GM19372 (cell line): Measurements from ENCODE around the gene MAD1L1.
"Not testable (repeated sequence)": the region's sequence is repeated elsewhere in the genome, so short reads cannot be mapped to it uniquely, and the experiment has no call there.

ENCODE experiments used
- ATAC-seq: cut with Tn5 transposase; IDR thresholded peaks from one replicate; pipeline ENCODE4 v1.9.1; 2021; ENCODE audit warnings: mild to moderate bottlenecking, low read depth, moderate library complexity; ENCODE audit not compliant: unreplicated experiment

The MAD1L1 gene

DNA sequence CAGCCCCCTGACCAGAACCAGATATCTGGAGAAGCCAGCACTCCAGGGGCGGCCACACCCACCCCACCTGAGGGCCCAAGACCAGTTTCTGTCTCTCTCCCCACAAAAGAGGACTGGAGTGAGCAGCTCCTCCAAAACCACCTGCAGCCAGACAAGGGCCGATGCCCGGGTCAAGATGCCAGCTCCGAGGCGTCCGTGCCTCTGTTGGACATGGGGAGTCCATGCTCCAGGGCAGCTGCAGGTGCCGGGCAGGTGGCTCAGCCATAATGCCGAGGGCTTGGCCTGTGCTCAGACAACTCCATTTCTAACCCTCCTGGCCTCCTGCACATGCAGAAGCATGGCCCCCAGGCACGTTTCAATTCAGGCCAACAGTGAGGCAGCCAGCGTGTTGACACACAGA is 234.6 kb downstream of the MAD1L1 start:
- no peak for ATAC-seq

DNA sequence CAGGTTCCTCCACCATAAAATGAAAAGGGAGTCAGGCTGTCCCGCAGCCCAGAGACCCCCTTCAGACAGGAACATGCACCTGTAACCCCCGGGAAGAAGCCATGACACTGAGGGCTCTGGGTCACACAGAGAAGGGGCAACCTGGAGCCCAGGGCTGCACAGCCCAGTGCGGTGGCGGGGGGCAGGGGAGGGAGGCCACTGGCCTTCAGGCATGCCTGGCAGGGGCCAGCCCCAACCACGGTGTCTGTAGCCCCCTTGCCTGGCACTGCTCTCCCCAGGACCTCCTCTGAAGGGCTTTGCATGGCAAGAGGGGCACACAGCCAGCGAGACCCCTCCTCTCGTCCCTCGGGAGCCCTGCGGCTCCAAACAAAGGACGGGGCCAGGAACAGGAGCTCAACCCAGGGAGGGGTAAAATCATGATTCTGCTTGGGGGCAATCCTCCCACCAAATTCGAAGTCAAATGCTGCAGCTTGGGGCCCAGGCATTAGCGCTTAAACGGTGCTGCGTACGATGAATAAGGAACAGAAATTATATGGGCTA is 235.1 kb downstream of the MAD1L1 start:
- ATAC-seq = no peak

DNA sequence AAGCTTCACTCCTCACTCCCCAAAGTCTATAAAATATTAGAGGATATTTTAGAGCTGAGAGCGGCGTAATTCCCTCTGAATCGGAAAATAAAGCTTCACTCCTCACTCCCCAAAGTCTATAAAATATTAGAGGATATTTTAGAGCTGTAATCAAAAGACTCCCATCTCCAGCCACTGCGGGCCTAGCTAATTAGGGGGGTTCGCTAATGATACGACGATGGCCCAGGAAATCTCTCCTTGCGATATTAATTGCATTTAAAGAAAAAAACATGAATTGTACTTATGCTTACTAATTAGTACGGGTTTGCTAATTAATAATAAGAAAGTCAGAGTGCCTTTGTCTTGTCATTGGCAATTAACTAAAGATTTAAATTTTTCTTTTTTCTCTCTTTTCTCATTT is 235.9 kb downstream of the MAD1L1 start:
- ATAC-seq = no peak

DNA sequence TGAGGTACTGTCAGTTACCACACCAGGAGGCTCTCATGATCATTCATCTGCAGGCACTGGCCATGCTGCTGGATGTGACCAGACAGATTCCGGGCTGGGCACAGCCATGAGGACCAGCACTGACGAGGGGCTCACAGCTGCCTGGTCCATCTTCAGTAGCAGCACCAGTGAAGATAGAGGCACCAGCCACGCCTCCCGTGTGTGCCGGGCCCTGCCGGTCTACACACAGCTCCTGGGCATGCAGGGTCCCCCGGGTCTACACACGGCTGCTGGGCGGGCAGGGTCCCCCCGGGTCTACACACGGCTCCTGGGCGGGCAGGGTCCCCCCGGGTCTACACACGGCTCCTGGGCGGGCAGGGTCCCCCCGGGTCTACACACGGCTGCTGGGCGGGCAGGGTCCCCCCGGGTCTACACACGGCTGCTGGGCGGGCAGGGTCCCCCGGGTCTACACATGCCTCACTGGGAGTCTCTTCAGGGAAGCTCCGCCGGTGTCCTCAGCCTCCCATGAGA is 236.8 kb downstream of the MAD1L1 start:
- not testable (repeated sequence) for ATAC-seq

DNA sequence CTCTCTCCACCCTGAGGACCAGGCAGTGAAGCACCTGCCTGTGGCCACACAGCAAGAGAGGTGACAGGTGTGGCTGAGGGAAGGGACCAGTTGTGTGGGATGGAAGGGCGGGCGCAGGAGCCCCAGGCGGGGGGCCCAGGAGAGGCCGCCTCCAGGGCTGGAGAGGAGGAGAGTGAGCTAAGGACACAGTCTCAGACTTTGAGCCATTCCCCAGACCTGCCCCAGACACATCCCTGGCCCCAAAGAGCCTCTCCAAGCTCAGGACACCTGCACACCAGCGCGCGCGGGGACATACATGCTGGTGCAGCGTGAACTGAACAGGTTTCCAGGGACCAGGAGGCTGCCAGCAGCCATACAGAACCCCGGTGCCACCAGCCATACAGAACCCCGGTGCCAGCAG is 237.3 kb downstream of the MAD1L1 start:
- ATAC-seq = no peak

DNA sequence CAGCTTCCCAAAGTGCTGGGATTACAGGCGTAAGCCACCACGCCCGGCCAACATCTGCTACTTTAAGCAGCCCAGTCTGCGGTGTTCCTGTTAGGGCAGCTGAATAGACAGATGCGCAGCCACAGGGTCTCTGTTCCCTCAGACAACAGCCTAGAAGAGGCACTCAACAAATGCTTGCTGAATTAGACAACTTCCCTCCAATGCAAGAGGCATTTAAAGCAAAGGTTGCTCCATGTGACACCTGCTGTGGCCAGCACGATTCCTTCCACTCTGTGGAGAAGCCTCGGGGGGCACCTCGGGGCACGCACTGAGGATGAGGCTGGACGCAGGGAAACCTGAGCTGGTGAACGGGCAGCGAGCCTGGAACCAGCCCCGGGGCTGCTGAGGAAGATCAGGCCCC is 237.8 kb downstream of the MAD1L1 start:
- no peak for ATAC-seq

DNA sequence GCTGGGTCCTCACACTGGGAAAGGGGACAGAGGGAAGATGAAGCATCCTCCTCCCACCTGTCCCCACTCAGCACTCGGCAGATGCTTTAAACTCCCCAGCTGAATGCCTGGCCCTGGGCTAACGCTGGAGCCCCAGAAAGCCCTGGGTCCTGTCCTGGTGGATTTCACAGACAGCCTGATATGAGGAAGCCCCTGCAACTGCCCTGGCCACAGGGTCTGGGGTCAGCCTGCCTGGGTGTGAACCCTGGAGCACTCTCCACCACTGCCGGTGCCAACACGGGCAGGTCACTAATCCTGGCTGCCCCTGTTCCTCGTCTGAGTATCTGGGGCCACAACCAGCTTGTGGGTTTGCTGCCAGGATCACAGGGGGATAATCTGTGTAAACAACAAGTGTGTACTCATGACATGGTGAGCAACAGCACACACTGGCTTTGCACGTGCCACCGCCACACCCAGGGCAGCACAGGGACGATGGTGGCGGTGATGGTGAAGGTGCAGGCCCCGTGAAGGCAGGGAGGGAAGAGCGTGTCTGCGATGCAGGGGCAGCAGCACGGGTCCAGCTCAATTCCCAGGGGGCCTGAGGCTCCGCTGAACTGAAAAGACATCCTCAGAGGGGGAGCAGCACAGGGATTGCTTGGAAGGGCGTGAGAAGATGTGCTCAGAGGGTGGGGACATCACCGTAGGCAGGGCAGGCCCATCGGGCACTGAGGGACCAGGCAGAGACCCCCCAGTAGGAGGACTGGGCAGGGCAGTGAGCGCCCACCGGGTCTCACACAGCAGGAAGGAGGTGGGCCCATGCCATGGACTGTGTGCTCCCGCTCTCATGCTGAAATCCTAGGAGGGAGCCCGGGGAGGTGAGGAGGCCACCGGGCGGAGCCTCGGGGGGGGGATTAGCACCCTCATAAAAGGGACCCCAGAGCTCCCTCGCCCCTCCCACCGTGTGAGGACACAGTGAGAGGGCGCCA is 238.7 kb downstream of the MAD1L1 start:
- no peak for ATAC-seq

DNA sequence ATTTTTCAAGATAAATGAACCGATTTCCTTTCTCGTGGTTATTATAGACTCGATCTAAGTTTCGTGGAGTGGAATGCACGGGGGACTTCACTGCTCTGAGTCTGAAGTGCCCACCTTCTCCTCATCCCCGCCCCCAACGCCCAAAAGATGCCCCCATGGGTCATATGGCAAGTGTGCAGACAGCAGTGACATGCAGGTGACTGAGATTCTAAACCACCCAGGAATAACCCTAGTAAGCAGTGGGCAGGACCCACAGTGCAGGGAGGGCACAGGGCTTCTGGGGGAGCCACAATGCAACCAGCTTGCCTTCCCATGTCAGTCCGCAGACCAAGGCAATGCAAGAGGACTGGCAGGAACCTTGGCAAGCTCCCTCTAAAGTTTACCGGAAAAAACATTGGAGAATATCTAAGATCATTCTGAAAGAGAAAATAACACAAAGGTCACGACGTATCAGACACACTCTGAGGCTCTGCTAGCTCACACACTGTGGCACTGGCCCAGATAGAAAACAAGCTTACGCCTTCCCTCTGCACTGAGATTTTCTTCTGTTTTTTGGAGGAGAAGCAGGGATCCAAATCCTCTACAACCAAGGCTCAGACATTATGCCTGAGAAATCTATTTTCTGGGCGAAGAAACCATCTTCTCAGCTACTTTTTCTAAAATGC is 239.6 kb downstream of the MAD1L1 start:
- no peak for ATAC-seq

DNA sequence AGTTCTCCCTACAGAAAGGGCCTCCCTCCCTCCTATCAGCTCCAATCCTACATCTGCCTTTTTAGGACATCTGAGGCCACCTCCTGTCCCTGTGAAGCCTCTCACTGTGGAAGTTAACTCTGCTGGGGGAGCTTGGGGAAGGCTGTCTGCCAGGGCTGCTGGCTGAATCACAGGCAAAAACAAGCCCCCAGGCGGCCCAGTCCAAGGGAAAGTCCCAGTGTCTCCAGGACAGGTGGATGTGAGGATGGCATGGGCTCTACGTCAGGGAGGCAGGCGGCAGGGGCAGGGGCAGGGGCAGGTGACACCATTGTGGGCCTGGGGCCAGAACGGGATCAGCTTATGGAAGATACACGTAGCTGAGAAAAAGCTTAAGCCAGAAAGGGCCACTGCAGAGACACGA is 240.2 kb downstream of the MAD1L1 start:
- ATAC-seq = no peak

DNA sequence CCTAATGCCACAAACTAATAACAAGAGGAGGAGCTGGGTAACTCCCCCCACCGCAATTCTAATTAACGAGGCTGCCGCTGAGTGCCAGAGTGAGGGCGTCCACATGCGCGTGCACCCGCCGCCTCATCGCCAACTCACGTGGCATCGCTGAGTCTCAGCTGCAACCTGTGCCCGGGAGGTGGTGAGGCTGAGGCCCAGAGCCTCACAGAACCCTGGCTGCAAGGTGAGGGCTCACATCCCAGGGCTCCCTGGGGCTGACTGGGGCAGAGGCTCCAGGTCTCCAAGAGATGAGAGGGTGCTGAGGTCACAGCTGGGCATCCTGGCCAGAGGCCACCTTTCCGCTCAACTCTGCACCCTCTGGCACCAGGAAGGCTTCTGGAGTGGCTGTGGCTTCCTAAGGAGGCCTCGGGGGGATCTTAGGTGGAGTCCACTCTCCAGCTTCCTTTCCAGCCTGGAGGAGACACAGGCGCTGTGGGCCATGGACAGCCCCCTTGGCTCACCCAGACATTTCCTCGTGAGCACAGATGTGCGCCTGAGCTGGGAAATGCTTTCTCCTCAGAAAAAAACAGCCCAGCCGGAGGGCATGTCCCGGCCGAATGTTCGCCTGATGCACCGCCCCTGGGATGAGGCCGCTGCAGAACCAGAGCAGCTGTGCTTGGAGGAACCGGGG is 242.6 kb downstream of the MAD1L1 start:
- ATAC-seq = no peak

DNA sequence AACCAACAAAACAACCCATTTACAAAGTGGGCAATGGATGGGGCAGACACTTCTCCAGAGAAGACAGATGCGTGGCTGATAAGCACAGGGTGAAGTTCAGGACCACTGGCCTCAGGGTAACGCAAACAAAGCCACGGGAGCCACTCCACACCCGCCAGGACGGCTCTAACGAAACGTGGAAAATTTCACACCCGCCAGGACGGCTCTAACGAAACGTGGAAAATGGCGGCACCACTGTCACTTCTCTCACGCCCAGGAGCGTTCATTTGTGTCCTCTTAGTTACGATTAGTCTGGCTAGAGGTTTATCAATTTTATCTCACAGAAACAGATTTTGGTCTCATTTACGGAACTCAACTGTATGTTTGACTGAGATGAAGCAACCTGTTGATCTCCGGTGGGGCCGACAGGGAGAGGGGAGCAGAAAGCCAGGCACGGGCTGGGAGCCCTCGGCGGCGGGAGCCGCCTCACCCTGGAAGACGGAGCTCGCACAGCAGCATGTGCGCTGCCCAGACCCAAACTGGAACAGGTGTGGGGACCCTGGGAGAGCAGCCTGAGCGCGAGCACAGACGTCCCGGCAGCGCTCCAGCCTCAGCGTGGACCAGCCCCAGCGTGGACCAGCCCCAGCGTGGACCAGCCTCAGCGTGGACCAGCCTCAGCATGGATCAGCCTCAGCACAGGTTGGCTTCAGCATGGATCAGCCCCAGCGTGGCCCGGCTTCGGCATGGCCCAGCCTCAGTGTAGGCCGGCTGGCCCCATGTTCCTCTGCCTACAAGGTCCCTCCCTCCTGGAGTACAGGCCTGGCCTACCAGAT is 243.5 kb downstream of the MAD1L1 start:
- ATAC-seq = no peak

DNA sequence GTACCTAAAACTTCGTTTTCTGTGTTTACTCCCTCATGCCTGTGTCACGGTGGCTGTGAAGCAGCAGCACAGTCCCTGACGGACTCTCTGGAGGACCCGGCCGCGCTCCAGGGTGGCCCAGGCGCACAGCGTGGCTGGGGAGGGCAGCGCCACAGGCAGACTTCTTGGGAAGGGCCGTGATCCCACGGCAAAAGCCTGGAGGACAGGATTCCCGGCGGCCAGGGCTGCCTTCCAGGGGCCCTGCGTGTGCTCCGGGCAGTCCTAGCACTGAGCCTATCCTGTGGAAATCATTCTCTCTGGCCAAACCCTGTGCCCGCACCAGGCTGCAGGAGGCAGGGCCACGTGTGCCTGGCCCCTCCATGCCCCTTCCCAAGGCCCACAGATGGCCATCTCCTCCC is 244.2 kb downstream of the MAD1L1 start:
- ATAC-seq = no peak

DNA sequence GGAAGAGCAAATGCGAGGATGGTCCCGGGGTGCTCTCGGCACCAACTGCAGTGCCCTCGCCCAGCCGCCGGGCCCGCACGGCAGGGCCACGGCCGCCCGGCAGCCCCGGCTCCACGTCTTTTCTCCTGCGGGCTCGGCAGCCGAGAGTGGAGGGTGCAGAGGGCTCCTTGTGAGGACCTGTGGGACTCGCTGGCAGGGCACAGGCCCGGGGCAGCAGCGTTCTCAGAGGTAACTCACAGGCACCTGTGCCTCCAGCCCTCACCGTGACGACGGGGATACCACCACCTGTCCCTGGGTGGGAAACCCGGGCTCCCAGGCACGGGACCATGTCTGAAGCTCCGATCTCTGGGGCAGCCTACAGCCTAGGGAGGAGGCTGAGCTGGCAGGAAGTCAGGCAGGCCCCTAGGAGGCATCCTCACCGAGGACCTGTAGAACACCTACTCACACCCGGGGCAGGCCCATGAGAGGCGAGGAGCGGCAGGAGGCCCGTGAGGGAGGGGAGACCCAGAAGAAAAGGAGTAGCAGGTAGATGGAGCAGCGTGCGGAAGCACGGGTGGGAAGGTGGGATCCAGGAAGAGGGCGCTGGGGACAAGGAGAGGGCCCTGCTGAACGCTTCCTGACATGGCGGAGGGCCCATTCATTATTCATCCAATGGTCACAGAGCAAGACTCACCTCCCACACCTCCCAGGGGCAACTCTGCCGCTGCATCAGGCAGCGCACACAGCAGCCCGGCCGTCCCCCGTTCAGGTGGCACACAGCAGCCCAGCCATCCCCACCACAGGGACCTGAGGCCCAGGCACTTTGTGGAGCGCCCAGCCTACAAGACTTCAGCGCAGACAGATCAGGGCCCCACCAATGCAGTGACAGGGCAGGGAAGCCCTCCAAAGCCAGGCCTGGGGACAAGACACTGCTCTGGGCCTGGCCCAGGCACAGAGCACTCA is 244.9 kb downstream of the MAD1L1 start:
- no peak for ATAC-seq

DNA sequence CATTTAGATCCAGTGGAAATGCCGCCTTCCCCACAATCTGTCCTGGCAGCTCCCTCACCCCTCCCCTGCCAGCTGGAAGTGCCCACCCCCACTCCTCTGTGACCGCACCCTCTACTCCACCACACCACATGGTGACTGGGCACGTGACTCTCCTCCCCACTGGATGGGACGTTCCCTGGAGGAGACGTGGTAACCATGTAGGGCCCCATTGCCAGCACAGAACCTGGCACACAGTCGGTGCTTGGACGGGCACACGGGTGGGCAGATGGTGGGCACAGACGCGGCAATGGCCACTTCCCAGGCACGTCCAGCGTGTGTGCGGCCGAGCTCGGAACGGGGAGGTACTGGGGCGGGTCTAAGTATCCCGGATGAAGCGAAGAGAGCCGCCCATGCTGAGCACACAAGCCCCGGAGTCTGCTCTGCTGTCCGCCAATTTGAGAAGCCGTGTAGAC is 245.6 kb downstream of the MAD1L1 start:
- no peak for ATAC-seq

DNA sequence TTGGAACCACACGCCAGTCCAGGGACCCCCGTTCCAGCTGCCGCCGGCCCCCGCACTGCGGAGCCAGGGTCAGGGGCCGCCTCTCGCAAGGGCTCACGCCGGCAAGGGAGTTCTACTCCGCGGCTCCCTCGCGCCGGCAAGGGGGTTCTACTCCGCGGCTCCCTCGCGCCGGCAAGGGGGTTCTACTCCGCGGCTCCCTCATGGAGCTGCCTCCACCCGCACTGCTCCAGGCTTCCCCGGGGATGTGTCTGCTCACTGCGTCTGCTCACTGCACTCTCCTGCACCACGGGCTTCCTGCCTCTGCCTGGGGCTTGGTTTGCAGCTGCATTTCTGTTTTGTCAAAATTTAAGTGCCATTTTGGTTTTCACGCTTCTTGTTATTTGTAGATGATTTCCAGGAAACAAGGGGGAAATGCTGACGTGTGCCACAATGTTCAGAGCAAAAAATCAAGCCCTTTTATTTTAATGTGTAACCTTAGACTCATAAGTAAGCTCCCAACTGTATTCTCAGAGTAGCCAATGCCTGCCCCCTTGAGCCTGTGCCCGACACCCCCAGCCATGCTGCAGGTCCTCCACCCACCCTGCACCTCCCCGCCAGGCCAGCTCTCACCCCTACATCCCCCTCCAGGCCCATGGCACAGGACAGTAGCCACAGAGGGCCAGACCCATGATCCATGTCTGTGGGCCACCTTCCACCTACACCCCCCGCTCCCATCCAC is 246.2 kb downstream of the MAD1L1 start:
- ATAC-seq = no peak

DNA sequence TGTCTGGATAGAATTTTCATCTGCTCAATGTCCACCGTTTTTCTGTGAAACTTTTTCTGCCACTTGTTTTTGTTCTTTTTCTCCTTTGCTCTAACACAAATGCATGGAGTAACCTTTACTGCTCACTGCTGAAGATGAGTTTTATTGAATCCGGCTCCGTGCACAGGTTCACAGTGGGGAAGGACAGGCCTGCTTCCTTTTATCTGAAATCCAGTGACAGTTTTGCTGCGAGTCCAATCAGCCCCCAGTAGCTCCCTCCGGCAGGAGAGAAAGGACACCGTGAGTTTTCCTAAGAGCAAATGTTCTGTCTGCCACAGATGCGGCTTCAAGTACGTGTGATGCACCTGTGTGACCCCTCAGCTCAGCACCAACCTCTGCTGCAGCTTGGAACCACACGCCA is 246.8 kb downstream of the MAD1L1 start:
- ATAC-seq = no peak

DNA sequence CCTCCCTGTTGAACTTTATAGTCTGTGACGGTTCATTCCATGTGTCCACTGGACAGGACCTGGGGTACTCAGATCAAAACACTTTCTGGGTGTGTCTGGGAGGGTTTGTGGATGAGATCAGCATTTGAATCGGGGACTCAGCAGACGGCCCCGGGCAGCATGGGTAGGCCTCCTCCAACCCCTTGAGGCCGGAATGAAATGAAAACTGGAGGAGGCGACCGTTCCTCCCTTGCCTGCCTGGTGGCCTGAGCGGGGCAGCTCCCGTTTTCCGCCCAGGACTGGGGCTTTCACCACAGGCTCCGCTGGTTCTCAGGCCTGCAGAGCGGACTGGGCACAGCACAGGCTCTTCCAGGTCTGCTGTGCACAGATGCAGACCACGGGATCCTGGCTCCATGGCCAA is 247.7 kb downstream of the MAD1L1 start:
- no peak for ATAC-seq

DNA sequence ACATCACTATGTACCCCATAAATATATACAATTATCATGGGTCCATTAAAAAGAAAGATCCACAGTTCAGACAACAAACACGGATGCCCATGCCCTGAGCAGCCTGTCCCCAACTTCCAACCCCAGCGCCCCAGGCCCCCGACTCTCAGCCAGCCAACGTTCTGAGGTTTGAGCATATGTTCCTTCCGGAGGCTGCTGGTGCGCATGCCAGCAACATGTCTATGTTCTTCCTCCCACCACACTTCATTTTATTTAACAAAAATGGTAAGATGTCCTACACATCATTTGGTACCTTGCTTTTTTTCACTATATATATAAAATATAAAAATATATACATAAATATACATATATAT is 250.9 kb downstream of the MAD1L1 start:
- ATAC-seq = no peak
